ENCODE results near the gene TBRG4. TPM values are rescaled to one million over a fixed set of nuclear protein-coding genes. Genes with fewer than 3 reads are reported as not detected.

TBRG4 gene
- total RNA-seq, 2 donors from 2014 or later, result 46.4 to 76.3 TPM

DNA sequence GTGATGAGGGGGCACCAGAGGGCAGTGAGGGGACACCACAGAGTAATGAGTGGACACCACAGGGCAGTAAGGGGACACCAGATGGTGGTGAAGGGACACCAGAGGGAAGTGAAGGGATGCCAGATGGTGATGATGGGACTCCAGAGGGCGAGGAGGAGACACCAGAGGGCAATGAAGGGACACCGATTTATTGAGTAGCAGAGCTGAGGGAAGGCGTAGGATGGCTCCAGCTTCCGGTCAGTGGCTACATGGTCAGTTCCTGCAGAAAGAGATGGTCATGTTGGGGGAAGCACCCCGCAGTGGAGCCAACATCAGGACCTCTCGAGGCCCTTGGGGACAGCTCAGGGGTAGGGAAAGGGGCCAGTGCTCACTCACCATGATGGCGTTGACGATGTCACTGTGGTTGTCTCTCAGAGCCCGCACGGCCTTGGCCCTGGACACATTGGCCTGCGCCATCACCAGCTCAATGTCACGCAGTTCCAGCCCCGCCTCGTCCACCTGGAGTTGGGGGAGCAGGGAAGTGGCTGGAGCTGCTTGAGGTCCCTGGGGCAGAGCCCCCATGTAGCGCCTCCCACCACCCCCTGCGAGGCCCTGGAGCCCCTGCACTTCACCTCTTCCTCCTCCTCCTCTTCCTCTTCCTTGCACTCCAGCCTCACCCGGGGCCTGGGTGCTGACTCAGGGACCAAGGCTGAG is 31.1 kb downstream of the TBRG4 start:
- Histone ChIP-seq H3K36me3 (no peaks in the 10 kb centered on the region), H3K4me1 (replicated peaks) (no peaks in the 10 kb centered on the region), H3K27me3 (replicated peaks; ENCODE audit: insufficient read depth) (no peaks in the 10 kb centered on the region), H3K4me3 (no peak overlapping the region), H3K27ac (no peak overlapping the region), H3K9me3 (no peaks in the 10 kb centered on the region)
- whole genome bisulfite sequencing, result 96% methylated on average over 15 of the region's 17 CpGs
- intact Hi-C loops (cut with DNase I), result no loop called here
- no peak for DNase-seq (ENCODE audit: low spot score)
- no peak for TF ChIP-seq POLR2AphosphoS5 (IDR thresholded peaks at IDR 0.05)
- TF ChIP-seq, protein P1, sequence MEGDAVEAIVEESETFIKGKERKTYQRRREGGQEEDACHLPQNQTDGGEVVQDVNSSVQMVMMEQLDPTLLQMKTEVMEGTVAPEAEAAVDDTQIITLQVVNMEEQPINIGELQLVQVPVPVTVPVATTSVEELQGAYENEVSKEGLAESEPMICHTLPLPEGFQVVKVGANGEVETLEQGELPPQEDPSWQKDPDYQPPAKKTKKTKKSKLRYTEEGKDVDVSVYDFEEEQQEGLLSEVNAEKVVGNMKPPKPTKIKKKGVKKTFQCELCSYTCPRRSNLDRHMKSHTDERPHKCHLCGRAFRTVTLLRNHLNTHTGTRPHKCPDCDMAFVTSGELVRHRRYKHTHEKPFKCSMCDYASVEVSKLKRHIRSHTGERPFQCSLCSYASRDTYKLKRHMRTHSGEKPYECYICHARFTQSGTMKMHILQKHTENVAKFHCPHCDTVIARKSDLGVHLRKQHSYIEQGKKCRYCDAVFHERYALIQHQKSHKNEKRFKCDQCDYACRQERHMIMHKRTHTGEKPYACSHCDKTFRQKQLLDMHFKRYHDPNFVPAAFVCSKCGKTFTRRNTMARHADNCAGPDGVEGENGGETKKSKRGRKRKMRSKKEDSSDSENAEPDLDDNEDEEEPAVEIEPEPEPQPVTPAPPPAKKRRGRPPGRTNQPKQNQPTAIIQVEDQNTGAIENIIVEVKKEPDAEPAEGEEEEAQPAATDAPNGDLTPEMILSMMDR (IDR thresholded peaks at IDR 0.05), result no peak
- no peak for TF ChIP-seq POLR2A (IDR thresholded peaks at IDR 0.05)

DNA sequence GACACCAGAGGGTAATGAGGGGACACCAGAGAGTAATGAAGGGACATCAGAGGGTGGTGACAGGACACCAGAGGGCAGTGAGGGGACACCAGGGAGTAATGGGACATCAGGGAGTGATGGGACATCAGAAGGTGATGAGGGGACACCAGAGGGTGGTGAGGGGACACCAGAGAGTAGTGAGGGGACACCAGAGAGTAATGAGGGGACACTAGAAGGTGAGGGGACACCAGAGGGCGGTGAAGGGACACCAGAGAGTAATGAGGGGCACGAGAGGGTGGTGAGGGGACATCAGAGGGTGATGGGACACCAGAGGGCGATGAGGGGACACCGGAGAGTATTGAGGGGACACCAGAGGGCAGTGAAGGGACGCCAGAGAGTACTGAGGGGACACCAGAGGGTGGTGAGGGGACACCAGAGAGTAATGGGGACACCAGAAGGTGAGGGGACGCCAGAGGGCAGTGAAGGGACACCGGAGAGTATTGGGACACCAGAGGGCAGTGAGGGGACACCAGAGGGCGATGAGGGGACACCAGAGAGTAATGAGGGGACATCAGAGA is 33.3 kb downstream of the TBRG4 start:
- TF ChIP-seq POLR2A (IDR thresholded peaks at IDR 0.05), result no peak
- TF ChIP-seq, protein P1 (IDR thresholded peaks at IDR 0.05), result no peak
- TF ChIP-seq POLR2AphosphoS5 (IDR thresholded peaks at IDR 0.05), result no peak
- H3K27ac ChIP-seq, result no peak overlapping the region

DNA sequence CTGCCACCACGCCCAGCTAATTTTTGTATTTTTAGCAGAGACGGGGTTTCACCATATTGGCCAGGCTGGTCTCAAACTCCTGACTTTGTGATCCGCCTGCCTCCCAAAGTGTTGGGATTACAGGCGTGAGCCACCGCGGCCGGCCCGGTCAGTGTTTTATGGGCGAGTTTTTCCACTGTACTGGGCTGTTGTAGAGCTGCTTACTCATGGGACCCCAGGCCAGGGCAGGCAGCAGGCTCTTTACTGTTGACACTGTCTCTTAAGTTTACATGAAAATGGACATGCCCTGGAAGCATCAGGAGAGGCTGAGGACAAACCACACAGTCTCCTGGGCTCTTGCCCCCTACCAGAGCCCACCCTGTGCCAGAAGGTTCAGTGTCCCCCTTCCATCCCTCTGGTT is 33.9 kb downstream of the TBRG4 start:
- no peak for TF ChIP-seq POLR2A (IDR thresholded peaks at IDR 0.05)
- TF ChIP-seq POLR2AphosphoS5 (IDR thresholded peaks at IDR 0.05), result no peak
- TF ChIP-seq, protein P1 (IDR thresholded peaks at IDR 0.05), result no peak
- 83% methylated on average over 9 of the region's 9 CpGs for WGBS
- H3K4me3 ChIP-seq, result no peak overlapping the region
- no peaks in the 10 kb centered on the region for H3K9me3 ChIP-seq
- H3K27me3 ChIP-seq (replicated peaks; ENCODE audit: insufficient read depth), result no peaks in the 10 kb centered on the region
- intact Hi-C loops (cut with DNase I), result no loop called here
- peaks cover 0 to under 1% of the 10 kb centered on the region in 2 donors for H3K36me3 ChIP-seq
- no peaks in the 10 kb centered on the region for H3K4me1 ChIP-seq (replicated peaks)
- no peak for DNase-seq (ENCODE audit: low spot score)
- H3K27ac ChIP-seq, result no peak overlapping the region

More for the DNA sequence above, 33.3 kb downstream of the TBRG4 start:
- Histone ChIP-seq H3K27me3 (replicated peaks; ENCODE audit: insufficient read depth) (no peaks in the 10 kb centered on the region), H3K4me1 (replicated peaks) (no peaks in the 10 kb centered on the region), H3K4me3 (no peak overlapping the region), H3K9me3 (no peaks in the 10 kb centered on the region), H3K36me3 (no peaks in the 10 kb centered on the region)
- intact Hi-C loops (cut with DNase I), result no loop called here
- no peak for DNase-seq (ENCODE audit: low spot score)
- WGBS, result 83% methylated on average over 8 of the region's 8 CpGs

DNA sequence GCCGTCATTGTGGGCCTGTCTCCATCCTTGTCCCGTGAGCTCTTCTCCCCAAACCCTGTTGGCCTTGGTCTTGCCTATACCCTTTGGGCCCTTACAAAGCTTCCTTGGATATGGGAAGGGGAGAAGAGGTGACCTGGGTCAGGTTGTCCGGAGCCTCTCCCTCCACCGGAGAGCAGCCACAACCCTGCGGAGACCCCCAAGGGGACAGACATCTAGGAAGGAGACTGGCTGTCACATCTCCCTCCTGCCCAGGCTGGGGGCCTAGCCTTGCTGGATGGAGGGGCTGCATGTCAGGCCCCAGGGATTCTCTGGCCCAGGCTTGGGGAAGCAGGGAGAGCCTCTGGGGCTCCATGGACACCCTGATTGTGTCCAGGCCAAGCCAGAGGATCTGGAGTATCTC is 34.6 kb downstream of the TBRG4 start:
- Histone ChIP-seq H3K4me1 (replicated peaks) (no peaks in the 10 kb centered on the region), H3K36me3 (peaks cover 0 to 3% of the 10 kb centered on the region in 2 donors), H3K4me3 (no peak overlapping the region), H3K27me3 (replicated peaks; ENCODE audit: insufficient read depth) (no peaks in the 10 kb centered on the region), H3K9me3 (no peaks in the 10 kb centered on the region), H3K27ac (no peak overlapping the region)
- no peak for DNase-seq (ENCODE audit: low spot score)
- 88% methylated on average over 5 of the region's 5 CpGs for WGBS
- intact Hi-C loops (cut with DNase I), result no loop called here
- TF ChIP-seq POLR2A (IDR thresholded peaks at IDR 0.05) (no peak), POLR2AphosphoS5 (IDR thresholded peaks at IDR 0.05) (no peak)
- TF ChIP-seq, protein P1 (IDR thresholded peaks at IDR 0.05), result no peak
